ENCODE results near the gene ARHGEF33.

ARHGEF33 gene

GRCh38 chr2:38960609-38961320 is 71.1 kb downstream of the ARHGEF33 start:
- no peak for DNase-seq (ENCODE audit: low spot score)

- no peak for DNase-seq (ENCODE audit: low spot score)
Observed at GRCh38 chr2:38966006-38966405, 76.3 kb downstream of the ARHGEF33 start.

DNA sequence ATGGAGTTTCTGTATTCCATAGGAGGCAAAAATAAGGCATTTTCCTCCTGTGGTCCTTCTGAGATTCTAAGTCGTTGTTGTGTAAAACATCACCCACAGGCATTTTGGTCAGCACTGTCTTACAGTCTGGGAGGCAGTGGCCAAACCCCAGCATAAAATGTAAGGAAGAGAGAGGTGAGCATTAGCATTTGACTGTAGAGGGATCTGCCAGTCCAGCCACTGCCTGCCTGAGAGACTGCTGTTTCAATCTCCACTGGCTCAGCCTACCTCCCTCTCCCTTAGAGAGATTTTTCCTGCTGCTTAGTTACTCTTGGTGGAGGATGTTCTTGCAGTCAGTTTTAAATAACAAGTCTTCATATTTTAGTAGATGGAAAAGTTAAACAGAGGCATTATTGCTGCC is 77.0 kb downstream of the ARHGEF33 start:
- no peak for DNase-seq (ENCODE audit: low spot score)

DNA sequence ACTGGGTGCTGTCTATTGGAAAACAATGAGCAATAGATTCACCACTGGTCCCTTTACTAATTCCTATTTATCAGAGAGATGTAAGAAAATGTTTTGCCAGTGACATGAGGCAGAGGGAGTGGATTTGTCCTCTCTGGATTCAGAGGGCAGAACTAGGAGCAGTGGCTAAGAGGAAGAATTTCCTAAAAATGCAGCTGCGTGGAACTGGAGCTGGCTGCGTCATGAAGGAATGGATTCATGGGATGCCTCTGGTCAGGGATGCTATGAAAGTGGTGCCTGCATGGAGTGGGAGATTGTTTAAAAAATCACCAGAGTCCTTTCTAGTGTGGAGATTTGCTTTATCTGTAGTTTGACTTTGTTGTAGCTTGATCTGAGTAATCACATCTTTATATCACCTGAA is 78.3 kb downstream of the ARHGEF33 start:
- no peak for DNase-seq (ENCODE audit: low spot score)

GRCh38 chr2:38971377-38971776 is 81.7 kb downstream of the ARHGEF33 start:
- DNase-seq (ENCODE audit: low spot score), result no peak

DNA sequence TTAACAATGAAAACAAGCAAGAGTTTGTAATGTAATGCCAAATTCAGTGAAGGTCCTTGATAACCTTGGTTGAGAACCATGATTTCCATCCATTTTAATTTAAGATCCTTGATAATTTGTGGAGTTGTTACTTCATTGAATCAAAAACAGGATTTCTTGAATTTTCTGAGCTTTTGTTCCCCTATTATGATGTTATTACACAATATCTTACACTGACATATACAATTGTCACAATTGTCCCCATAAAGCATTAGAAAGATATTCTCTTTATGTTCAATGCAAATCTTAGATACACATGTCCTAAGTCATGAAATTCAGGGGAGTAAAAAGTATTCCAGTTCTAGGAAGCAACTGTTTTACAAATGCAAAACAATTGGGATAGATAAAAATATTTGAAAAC is 83.6 kb downstream of the ARHGEF33 start:
- DNase-seq (ENCODE audit: low spot score), result no peak

- DNase-seq (ENCODE audit: low spot score), result no peak
Observed at GRCh38 chr2:38975042-38975441, 85.4 kb downstream of the ARHGEF33 start.

GRCh38 chr2:38977047-38977446 is 87.4 kb downstream of the ARHGEF33 start:
- no peak for DNase-seq (ENCODE audit: low spot score)

GRCh38 chr2:38978296-38978903 is 88.7 kb downstream of the ARHGEF33 start:
- DNase-seq (ENCODE audit: low spot score), result no peak

DNA sequence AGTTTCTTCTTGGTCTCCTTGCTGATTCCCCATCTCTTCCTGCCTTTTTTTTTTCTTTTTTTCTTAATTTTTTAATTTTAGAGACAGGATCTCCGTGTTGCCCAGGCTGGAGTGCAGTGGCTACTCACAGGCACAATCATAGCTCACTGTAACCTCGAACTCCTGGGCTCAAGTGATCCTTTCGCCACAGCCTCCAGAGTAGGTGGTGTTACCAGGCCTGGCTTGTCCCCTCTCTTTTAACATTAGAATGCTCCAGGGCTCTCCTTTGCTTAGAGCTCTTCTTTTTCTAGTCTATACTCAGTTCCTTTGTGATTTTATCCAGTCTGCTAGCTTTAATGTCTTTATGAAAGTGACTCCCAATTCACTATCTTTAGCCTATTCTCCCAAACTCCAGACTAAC is 89.2 kb downstream of the ARHGEF33 start:
- DNase-seq (ENCODE audit: low spot score), result no peak

DNA sequence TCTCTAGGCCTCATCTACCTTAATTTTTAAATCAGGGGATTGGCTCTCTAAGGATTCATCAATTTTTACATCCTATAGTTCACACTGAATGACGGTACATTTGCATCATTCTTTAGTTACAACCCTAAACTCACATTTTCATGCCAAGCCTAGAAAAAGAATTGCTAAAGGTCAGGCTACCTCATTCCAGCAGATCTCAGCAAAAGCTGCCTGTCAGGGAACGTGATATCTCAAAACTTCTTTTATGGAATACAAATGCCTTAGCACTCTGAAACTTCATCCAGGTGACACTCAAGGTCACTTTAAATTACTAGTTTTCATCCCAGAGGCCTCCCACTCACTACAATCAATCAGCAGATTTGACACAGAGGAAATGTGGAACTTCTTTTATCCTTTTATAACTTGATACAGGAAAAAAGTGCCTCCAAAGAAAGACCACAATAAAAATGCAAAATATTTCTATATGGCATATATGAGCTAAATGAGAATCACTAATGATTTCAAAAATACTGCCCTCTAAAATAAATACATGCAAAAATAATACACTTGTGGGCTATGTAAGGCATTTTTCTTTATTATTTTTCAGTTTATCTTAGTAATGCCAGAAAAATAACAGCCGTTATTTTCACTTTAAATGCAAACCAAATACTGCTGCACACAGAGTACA is 91.5 kb downstream of the ARHGEF33 start:
- DNase-seq (ENCODE audit: low spot score), result peak; percentile 18

DNA sequence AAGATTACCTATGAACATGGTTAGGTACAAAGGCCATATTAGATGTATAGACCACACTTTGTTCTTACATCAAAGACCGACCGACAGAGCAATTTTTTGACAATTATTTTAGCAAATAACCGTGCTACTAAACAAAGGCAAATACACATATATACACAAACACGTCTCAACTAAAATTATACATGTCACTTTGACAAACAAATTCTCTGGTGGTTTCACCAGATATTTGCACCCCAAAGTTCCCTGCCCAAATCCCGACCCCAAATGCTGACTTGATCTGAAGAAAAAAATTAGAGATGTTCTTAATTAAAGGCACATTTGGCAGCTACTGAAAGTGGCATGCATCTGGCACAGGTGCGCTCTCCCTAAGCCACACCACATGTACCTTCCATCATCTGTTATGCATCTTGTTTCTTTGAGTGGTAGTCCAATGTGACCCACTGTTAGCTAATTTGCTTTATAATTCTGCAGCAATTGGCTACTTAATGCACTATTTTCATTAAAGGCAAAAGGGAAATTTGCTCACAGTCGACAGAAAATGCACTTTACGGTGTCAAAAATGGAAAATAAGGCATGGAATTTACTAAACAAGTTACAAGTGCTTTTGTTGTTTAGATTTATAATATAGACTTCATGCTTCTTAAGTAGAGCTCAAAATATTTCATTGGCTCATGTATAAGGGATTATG is 92.1 kb downstream of the ARHGEF33 start:
- DNase-seq (ENCODE audit: low spot score), result no peak

- DNase-seq (ENCODE audit: low spot score), result no peak
Observed at GRCh38 chr2:38982498-38982897, 92.8 kb downstream of the ARHGEF33 start.

DNA sequence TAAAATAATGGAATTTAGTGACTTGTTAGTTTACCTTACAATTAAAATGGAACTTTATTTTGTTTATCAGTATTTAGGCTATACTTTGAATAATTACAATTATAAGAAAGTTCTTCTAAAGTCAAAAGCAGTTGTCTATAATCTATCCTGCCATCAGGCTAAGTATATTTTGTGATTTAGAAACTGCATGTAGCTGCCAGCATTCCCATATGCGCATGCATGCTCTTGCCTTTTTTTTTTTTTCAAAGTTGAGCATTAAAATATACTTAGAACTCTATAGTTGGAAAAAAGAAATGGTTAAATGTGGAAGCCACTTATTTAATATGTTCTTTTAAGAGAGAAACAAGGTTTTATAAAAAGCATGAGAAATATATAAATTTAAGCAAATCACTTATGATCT is 99.0 kb downstream of the ARHGEF33 start:
- DNase-seq (ENCODE audit: low spot score), result no peak

DNA sequence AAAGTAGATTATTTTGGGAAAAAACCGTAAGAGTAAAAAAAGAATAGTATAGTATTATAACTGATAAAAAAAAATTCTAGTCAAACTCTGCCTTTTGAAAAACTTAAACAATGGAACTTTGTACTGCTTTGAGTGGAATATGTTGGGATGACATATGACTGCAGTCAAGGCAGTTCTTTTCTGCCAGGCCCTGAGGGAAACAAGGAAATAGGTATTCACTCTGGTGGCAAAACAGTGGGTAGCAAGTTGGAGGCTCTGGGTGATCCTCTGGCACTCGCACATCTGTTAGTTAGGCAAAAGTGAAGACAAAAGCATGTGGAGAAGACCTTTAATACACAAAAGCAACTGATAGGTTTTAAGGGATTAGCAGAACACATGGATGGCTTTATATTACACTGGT is 102.2 kb downstream of the ARHGEF33 start:
- no peak for DNase-seq (ENCODE audit: low spot score)

DNA sequence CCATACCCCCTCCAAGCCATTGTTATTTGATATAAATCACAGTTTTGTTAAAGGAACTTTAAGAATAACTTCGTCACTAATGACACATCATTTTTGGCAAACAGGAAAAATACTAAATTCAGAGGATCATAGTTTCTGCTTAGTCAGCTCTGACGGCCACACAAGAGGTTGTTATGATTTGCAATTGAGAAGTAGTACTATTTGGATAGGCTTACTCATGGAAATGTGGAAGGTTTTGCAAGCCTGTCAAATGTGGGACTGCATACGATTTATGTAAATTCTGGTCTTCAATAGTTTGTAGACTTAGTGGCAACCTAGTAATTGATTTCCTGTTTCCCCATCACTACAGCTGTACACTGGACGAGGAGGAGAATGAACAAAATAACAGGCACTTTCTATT is 108.1 kb downstream of the ARHGEF33 start:
- DNase-seq (ENCODE audit: low spot score), result no peak

DNA sequence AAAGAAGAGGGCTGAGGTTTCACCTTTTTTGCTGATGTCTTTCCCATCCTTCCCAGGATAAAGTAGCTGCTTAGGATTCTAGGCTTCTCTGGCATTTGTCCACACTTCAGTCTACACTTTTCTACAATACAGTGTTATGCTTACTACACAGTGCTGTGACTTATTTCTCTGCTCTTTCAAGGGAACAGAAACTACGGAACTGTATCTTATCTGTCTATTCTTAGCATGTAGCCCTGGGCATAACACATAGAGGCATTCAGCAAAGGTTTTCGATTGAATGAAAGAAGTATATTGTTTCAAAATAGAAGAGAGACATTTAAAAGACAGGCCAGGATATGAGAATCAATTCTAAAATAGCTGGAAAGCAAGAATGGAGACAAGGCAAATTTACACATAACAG is 110.9 kb downstream of the ARHGEF33 start:
- no peak for DNase-seq (ENCODE audit: low spot score)

DNA sequence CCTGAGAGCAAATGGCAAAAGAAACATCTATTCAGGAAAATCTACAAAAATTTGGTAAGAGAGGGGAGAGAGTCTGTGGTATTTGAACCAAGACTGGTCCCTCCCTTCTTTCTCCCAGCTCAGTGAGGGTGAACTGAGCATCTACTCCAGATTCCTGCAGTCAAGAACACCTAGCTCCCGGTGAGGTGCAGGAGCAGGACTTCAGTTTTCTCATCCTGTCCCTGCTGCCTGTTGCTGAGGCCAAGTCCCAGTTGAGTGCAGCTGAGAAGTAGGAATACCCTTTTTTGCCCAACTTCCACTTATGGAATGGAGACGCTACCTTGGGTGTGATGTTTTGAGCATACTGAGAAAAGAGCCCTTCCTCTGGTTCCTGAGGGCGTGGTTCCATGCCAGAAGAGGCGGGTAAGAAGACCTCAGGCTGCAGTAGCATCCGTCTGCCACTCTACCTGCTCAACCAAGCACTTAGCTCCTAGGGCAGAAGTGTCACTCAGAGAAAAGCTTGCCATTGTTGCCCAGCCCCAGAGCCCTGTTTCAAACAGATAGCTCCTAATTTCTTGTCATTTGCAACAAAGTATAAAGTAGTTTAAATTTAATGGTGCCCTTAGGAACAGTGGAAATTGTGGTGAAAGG is 118.3 kb downstream of the ARHGEF33 start:
- DNase-seq (ENCODE audit: low spot score), result no peak

DNA sequence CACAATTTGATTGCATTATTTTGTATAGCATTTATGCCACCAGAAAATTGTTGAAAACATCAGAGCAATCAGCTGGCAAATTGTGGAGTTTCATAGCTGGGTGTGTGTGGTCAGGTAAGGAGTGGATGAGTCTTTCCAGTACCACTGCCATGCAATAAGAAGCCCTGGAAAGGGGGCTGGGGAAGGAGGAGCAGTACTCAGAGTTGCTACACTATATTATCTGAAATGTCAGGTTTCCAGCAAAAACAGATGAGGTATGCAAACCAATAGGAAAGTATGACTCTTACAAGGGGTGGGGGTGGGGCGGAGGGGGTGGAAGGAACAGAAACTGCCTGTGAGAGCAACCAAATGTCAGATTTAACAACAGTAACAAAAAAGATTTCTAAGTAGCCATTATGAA is 119.0 kb downstream of the ARHGEF33 start:
- DNase-seq (ENCODE audit: low spot score), result no peak

- no peak for DNase-seq (ENCODE audit: low spot score)
Observed at GRCh38 chr2:39013871-39014270, 124.2 kb downstream of the ARHGEF33 start.

DNA sequence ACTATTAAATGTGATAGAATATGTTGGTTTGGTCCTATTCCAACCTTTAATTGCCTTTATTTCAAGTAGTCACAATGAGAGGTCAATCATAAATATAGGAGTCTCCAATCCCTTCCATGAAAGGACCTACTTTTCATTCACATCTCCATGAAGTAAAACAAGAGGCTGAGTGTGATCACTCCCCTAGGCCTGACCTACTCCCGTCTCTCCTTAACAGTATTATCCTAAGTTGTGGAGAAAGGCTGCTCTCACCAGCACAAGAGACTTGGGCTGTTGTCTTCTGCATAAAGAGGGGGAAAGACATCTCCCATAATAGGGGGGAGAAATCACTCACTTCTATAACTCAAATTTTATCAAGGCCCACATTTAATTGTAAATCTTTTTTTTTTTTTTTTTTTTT is 125.7 kb downstream of the ARHGEF33 start:
- no peak for DNase-seq (ENCODE audit: low spot score)

DNA sequence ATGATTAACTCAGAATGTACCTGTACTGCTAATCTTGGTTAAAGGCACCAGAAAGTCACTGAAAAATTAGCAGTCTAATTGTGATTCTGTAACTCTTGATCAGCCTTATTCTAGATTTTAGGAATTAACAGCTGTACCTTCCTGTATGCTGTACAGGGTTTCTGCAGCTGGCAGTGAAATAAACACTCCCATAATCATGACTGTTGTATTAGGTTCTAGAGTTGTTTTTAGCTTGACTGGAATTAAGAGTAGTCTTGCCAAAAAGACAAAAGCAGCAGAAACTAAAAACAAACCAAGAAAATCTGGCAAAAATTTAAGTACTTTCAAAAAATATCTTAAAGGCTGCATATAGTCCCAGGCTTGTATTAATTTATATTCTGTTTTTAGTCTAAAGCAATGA is 127.7 kb downstream of the ARHGEF33 start:
- DNase-seq (ENCODE audit: low spot score), result no peak

All from putamen (tissue), 1 donor.